RKO (cell line): Measurements from ENCODE around the gene RPS15.

Source experiments
- DNase-seq: peaks from one replicate; pipeline ENCODE4 v3.0.0-alpha.2; 2016; ENCODE audit warnings: low spot score

RPS15 gene

DNA sequence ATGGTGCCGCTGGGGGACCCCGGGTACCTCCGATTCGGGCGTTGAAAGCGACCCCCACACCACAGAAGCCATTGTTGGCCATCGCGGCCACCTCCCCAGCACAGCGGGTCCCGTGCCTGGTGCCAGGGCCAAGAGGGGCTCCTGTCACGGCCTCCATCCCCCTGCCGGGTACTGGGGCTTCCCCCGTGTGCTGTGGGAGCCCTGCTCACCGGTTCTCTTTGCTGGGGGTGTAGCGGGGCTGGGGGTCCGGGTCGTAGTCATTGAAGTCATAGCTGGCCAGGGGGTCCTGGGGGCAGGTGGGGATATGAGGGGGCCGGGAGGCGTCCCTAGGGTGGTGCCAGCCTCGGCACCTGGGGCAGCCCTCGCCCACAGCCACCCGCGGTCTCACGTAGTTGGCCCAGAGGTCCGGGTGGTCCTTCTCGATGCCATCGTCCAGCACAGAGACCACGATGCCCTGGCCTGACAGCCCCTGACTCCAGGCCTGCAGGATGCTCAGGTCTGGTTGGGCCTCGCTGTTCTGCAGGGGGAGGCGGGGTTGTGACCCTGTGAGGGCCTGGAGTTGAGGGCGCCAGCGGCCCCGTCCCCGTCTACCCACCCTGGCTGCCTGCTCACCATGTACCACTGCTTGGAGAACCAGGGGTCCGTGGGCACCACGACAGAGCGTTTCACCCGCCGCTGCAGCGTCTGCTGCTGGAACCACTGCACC, 49.5 kb downstream of the RPS15 start:
- no peak for DNase-seq

DNA sequence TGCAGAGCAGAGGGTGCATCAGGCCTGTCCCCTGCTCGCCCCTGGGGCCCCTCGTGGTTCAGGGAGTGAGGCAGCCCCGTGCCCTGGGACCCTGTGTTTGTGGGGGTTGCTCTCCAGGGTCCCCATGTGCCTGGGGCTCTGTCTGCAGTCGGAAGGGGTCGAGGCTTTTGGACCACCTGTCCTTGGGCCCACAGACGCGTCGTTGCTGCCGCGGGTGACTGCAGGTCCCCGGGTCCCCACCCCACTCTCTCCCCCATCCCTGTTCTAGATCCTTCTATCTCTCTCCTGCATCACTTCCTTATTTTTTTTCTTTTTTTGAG, 50.0 kb downstream of the RPS15 start:
- no peak for DNase-seq

DNA sequence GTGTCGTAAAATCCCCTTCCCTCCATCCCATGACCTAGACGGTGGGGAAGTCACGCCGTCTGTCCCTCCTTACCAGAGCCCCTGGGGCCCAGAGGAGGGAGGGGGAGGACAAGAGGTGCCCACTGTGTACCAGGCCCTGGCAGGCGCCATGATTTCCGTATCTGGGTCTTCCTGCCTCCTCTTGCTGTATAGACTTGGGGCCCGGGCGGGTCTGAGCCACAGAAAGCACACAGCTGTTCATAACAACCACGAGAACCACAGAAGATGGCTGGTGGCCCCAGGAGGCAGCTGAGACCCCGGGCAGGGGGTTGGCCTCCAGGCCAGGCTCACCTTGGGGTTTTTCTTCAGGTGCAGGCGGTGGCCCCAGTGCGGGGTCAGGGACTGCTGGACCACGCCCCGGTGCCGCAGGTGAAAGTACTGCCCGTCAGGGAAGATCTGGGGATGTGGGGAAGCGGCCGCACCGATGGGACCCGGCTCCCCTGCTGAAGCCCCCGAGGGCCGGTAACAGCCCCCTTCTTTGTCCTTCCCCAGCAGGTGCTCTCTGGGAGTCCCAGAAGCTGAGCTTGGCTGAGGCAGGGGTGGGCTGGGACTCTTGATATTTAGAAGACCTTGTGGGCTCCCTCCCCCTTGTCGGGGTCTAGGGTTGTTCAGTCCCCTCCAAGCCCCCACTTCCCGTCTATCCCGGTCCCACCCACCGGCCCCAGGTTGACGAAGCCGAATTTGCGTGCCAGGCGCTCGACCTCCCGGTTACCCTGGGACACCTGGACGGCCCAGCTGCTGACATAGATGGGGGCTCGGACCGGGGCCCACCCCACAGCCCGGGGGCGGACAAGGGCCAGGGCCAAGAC, 51.5 kb downstream of the RPS15 start:
- no peak for DNase-seq
